GM11168 (cell line): ENCODE results near the gene OPCML.

Source experiments
- in situ Hi-C: fragments of 300-500 bp; cut with MboI; formaldehyde crosslinking; loops from one replicate; pipeline ENCODE4 v1.12.0; 2022; ENCODE audit warnings: low sequenced_read_pairs; ENCODE audit not compliant: unreplicated experiment

OPCML gene

GRCh38 chr11:133541720-133542095 is 9.4 kb upstream of the OPCML start:
- in situ Hi-C loops, result no loop called here

GRCh38 chr11:133541021-133541719 is 8.9 kb upstream of the OPCML start:
- in situ Hi-C loops, result no loop called here

GRCh38 chr11:133536198-133536597 is 3.9 kb upstream of the OPCML start:
- in situ Hi-C loops, result no loop called here

GRCh38 chr11:133533205-133533604 is 904 bp upstream of the OPCML start:
- in situ Hi-C loops, result no loop called here

- in situ Hi-C loops, result no loop called here
Observed at GRCh38 chr11:133531458-133531857, 843 bp downstream of the OPCML start.

GRCh38 chr11:133530501-133530835 is 1.8 kb downstream of the OPCML start:
- in situ Hi-C loops, result no loop called here

GRCh38 chr11:133529807-133530500 is 2.3 kb downstream of the OPCML start:
- in situ Hi-C loops, result no loop called here

GRCh38 chr11:133526790-133527189 is 5.5 kb downstream of the OPCML start:
- in situ Hi-C loops, result no loop called here

- in situ Hi-C loops, result no loop called here
Observed at GRCh38 chr11:133525976-133526375, 6.3 kb downstream of the OPCML start.

- in situ Hi-C loops, result no loop called here
Observed at GRCh38 chr11:133524488-133524887, 7.8 kb downstream of the OPCML start.

GRCh38 chr11:133522344-133522743 is 10.0 kb downstream of the OPCML start:
- in situ Hi-C loops, result no loop called here

GRCh38 chr11:133521502-133521901 is 10.8 kb downstream of the OPCML start:
- in situ Hi-C loops, result no loop called here

- in situ Hi-C loops, result no loop called here
Observed at GRCh38 chr11:133520707-133521106, 11.6 kb downstream of the OPCML start.

GRCh38 chr11:133519560-133519959 is 12.7 kb downstream of the OPCML start:
- in situ Hi-C loops, result no loop called here

- in situ Hi-C loops, result no loop called here
Observed at GRCh38 chr11:133518702-133519264, 13.5 kb downstream of the OPCML start.

GRCh38 chr11:133516845-133517244 is 15.5 kb downstream of the OPCML start:
- in situ Hi-C loops, result no loop called here

GRCh38 chr11:133515107-133515506 is 17.2 kb downstream of the OPCML start:
- in situ Hi-C loops, result no loop called here

GRCh38 chr11:133509924-133510697 is 22.2 kb downstream of the OPCML start:
- in situ Hi-C loops, result no loop called here

- in situ Hi-C loops, result no loop called here
Observed at GRCh38 chr11:133508468-133508867, 23.8 kb downstream of the OPCML start.

GRCh38 chr11:133507185-133507584 is 25.1 kb downstream of the OPCML start:
- in situ Hi-C loops, result no loop called here

GRCh38 chr11:133506551-133507094 is 25.7 kb downstream of the OPCML start:
- in situ Hi-C loops, result no loop called here
